NCI-H446 treated with DMSO at 0.1 percent for 48 hours (cell line): ENCODE data around the gene ADGRG3.

Experiments used
- DNase-seq: peaks from one replicate; lab custom pipeline; 2025; lab: John Stamatoyannopoulos, UW

The ADGRG3 gene

DNA sequence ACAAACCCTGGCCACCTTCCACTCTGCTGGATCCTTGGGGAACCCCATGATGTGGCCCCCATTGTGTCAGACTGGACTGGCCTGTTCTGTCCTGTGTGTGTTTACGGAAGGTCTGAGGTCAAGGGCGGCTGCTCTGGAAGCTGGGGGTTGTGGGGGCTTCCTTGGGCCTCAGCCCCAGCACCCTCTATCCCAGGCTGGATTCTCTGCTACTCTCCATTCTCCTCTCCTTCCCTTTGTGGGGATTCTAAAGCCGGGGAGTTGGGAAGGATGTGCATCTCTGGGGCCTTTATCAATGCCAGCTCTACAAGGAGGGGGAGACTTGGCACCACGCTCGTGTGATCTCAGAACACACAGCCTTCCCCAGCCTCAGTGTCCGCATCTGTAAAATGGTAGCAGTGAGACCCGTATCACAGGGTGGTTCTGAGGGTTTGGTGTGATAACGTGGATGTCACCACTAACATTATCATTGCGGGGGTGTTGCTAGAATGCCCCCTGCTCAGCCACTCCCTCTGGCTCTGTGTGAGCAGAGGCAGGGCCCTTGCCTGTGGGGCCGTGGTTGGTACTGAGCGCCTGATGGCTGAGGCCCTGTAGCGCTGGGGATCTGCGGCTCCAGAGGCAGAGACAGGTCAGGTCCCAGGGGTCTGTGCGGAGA is 21.6 kb upstream of the ADGRG3 start:
- no peak for DNase-seq

DNA sequence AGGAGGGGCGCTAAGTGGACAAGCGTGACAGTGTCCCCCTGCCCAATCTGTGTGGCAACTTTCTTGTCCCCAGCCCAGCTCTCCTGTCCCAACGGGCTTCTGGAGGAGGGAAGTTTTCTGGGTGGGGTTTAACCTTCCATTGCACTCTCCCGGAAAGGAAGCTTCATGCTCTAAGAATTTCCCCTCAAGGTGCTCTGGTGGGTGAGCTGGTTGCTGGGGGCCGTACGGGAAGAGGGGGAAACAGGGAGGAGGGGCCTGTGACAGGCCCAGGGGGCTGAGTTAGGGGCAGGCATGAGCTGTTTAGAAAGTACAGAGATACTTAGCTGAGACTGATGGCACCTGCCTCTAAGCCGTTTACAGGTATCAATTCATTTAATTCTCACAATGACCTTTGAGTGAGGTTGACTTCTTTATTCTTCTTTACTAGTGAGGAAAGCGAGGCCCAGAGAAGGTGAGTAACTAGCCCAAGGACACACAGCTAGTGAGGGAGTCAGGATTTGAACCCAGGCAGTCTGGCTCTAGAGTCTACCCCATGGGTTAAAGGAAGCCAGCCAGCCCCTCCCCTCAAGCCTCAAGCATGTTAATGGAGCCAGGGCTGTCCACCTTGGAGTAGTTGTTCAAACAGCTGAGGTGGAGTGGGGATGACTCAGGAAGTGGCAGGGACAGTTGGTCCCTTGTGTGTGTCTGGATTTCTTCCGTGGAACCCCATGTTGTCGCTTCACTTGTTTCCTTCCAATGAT is 20.8 kb upstream of the ADGRG3 start:
- DNase-seq: no peak

DNA sequence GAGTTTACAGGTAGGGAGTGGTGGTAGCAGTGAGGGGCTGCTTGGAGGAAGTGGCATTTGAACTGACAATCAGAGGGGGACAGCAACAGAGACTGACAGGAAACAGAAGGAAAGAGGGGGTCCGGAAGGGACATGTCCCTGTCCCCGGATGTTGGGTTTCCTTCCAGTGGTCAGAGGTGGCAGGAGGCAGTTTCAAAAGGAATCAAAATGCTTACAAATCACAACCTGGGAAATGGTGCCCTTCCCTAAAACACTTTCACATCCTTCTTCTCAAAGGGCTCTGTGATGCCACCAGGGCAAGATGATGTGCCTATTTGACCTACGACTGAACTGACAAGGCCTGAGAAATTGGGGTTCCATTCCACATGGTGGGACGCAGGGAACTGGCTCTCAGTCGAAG is 20.0 kb upstream of the ADGRG3 start:
- no peak for DNase-seq

DNA sequence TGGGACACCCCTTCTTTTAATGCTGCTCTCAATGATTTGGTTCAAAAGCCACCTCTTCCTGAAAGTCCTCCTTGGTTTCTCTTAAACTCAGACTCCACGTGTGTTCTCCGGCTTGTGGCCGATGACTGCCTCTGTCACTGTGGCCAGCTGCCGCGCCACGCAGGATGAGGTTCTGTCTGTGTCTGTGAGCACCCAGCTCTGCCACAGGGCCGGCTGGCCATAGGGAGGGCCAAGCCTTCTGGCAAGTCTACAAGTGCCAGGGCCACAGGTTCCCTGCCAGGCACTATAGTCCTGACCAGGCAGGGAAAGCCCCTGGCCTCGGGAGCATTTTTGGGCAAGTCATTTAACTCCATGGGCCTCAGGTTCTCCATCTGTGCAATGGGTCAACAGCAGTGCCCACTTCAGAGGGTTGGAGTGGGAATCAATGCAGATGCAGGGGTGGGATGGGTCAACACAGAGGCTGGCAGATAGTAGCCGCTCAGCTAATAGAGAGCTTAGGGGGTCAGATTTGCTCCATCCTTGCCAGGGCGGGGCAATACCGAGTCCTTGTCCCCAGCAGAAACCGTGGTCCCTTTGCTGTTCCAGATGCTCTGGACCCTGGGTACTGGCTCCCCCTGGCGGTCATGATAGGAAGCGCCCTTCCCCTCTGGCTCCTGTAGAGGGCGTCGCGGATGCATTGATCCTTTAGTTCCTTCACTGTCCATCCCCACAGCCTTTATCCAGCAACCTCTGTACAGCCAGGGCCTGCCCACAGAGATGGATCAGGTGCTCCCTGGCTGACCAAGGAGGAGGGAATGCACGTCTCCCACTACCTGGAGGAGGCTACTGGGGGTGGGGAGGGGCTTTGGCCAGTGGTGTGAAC is 19.3 kb upstream of the ADGRG3 start:
- no peak for DNase-seq

DNA sequence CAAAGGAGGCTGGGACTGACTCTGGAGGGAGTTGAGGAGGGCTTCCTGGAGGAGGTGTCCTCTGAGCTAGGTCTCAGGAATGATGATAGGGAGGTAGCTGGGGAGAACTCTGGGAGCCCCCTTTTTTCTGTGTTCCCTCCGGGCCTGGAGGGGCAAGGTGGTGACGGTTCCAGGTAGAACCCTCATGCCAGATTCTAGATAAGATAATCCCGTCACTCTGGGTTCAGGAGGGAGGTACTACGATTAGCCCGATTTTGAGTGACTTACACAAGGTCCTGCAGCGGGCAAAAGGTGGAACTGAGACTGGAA is 18.7 kb upstream of the ADGRG3 start:
- no peak for DNase-seq

DNA sequence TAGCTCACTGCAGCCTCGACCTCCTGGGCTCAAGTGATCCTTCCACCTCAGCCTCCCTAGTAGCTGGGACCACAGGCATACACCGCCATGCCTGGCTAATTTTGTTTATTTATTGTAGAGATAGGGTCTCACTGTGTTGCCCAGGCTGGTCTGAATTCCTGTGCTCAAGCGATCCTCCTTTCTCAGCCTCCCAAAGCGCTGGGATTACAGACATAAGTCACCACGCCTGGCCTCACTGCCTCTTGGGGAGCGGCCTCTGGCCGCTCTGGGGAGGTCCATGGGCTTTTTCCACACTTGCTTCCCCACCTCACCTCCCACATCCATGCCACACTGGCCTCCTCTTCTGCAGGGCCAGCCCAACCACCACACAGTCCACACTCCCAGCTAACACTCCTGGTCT is 18.3 kb upstream of the ADGRG3 start:
- DNase-seq: no peak

DNA sequence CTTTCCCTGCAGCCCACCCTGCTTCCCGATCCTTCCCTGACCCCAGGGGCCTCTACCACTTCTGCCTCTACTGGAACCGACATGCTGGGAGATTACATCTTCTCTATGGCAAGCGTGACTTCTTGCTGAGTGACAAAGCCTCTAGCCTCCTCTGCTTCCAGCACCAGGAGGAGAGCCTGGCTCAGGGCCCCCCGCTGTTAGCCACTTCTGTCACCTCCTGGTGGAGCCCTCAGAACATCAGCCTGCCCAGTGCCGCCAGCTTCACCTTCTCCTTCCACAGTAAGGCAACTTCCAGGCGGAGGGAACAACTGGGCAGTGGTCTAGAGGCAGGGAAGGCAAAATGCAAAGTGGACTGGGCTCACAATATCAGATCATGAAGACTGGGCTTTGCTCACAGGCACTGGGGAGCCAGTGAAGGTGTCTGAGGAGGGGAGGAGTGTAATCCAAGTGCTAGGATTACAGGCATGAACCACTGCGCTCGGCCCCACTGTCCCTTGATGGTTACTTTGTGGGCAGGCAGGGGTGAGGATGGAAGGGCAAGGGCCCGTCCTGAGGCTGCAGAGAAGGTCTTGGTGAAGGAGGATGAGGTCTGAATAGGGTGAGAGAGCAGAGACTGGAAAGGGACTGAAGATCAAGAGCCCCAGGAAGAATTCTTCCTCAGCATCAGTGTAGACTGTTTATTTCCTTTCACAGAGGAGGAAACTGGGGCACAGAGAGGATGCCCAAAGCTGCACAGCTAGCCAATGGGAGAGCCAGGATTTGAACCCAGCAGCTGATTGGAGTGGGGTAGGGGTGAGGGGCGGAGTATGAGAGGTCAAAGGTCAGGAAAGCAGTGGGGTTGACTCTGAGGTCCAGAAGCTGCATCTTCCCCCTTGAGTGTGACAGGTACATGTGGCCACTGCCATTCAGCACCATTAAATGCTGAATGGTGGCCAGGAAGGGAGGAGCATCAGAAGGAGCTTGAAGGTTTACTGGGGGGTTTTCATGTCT is 16.5 kb upstream of the ADGRG3 start:
- DNase-seq: no peak

DNA sequence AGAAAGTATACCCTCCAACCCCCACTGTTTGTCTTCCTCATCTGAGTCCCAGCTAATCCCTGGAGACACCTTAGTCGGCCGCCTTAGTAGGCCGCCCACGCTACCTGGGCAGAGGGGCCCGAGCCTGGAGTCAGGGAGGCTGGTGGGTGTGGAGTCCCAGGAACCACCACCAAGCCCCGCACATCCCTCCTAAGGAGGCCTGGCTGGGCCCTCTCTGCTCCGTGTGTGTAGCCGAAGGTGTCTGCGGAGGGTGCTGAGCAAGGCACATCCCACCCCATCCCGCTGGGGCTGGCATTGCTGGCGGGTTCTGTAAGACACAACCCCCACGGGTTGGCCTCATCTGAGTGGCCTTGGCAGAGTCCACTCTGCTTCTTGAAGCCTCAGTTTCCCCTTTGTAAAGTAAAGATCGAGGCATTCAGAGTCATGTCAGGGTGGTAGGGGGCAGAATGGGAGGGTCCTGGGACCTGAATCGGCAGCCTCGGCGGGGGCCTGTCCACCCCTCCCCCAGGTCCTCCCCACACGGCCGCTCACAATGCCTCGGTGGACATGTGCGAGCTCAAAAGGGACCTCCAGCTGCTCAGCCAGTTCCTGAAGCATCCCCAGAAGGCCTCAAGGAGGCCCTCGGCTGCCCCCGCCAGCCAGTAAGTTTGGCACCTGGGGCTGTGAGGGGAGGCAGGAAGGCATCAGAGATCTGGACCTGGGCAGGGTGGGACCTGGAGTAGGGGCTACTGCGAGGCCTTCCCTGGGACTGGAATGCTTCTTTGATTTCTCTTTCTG is 15.2 kb upstream of the ADGRG3 start:
- DNase-seq: no peak

DNA sequence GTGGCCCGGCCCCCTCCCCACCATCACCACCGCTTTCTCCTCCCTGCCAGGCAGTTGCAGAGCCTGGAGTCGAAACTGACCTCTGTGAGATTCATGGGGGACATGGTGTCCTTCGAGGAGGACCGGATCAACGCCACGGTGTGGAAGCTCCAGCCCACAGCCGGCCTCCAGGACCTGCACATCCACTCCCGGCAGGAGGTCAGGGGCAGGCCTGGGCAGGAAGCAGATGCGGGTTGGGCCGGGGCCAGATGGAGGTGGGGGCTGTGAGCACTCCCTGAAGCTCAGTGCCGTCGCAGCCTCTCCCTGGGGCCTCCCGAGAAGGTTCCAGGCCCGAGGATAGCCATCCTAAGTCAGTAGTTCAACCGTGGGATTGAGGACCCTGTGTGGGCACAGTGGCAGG is 14.2 kb upstream of the ADGRG3 start:
- no peak for DNase-seq

DNA sequence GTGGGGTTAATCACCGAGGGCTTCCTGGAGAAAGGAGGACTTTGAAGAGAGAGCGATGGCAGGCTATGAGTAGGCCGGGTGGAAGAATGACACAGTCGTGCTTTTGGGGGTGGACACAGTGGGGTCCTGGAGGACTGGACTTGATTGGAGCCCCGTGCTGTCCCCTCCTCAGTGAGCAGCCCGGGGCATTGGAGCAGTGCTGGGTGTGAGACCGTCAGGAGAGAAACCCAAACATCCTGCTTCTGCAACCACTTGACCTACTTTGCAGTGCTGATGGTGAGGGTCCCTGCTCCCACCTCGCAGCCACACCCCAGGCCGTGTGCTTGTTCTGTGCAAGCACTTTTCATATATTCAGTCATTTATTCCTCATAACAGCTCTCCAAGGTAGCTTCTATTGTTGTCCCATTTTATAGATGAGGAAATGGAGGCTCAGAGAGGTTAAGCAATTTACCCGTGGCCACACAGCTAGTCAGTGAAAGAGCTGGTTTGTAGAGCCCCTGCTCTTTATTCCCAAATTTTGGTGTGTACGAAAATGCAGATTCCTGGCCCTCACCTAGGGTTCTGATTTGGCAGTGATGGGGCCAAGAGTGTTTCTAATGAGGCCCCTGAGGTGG is 11.7 kb upstream of the ADGRG3 start:
- DNase-seq: no peak

DNA sequence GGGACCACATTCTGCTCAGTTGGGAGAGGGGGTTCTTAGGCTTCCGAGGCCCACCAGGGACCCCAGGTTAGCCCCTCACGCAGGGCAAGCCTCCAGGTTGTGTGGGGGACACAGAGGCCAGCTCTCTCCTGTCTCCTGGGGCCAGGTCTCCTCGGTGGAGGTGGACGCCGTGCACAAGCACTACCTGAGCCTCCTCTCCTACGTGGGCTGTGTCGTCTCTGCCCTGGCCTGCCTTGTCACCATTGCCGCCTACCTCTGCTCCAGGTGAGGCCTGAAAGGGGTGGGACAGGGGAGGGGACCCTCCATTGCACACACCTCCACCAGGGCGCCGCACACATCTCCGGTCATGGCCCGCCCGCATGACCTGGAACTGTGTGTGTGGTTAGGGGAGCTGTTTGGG is 10.9 kb upstream of the ADGRG3 start:
- no peak for DNase-seq

DNA sequence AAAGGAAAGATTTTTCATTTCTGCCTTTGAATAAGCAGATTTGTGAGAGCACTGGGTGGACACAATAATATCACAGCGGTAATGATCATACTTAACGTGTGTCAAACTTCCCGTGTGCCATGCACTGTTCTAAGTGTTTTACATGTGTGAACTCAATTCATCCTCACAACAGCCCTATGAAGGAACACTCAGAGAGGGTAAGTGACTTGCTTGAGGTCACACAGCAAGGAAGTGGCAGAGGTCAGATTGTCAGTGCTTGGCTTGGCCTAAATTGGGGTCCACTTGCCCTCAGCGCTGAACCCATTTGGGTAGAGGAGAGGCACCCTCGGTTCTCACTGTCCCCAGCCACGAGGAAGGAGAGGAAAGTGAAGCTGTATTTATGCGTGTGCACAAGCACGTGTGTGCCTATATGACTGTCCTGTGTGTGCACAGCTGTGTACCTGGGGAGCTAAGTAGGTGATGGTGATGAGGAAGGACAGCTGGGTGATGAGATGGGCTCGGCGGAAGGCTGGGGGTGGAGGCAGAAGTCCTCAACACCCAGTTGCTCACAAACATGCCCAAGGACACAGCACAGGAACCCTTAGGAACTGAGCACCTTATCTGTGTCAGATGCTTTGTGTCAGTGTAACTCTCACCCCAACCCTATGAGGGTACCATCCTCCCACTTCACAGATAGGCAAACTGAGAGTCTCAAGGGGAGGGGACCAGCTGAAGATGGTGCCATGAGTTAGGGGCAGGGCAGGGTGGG is 9.8 kb upstream of the ADGRG3 start:
- no peak for DNase-seq

DNA sequence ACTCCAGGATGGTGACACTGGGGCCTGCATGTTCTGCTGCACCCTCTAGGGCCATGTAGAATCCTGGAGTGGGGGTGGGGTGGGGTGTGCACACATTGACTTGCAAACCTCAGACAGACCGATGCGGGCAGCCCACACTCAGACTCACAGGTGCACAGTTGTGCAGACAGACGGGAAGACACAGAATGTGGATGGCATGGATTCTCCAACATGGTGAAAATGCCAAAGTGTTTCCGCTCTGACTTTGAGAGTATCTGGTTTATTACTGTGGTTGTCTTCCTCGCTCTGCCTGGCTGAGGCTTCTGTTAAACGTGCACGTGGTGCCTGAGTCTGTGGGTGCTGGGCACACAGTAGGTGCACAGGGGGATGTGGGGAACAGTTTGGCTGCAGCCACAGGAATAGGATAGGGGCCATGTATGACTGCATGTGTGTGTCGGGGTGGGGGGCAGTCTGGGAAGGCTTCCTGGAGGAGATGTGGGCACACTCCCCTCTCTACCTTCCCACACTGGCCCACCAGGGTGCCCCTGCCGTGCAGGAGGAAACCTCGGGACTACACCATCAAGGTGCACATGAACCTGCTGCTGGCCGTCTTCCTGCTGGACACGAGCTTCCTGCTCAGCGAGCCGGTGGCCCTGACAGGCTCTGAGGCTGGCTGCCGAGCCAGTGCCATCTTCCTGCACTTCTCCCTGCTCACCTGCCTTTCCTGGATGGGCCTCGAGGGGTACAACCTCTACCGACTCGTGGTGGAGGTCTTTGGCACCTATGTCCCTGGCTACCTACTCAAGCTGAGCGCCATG is 9.0 kb upstream of the ADGRG3 start:
- no peak for DNase-seq

DNA sequence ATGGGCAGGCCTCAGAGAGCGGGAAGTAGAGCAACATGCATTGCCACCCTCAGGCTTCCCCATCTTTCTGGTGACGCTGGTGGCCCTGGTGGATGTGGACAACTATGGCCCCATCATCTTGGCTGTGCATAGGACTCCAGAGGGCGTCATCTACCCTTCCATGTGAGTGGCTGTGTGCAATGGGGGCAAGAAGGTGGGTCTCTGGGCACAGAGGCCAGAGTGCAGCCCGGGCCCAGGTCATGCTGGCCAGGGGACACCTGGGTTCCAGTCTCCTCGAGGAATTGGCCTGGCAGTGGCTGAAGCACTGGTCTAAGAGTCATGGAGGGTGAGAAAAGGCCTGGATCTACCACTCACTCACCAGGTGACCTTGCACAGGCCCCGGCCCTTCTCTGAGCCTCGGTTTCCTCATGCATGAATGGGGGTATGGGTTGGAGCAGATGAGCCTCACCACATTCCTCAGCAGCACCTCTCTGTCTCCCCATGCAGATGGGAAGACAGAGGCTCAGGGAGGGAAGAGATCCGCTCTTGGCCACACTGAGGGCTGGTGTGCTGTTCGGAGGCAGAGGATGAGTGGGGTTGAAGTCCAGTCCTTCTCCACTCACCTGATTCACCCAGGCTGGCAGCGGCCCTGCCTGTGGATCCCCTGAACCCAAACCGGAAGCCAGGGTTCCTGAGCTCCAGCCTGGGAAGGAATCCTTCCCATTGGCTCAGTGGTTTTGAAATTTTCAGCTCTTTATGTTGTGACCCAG is 7.2 kb upstream of the ADGRG3 start:
- DNase-seq: no peak

DNA sequence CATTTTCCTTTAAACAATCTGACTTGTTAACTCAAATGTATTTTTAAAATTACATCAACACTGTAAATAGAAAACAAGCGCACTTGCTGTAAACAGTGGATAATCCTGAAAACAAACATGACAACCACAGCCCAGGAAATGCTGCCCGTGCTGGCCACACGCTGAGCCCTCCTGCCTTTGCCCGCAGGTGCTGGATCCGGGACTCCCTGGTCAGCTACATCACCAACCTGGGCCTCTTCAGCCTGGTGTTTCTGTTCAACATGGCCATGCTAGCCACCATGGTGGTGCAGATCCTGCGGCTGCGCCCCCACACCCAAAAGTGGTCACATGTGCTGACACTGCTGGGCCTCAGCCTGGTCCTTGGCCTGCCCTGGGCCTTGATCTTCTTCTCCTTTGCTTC is 6.6 kb upstream of the ADGRG3 start:
- no peak for DNase-seq

DNA sequence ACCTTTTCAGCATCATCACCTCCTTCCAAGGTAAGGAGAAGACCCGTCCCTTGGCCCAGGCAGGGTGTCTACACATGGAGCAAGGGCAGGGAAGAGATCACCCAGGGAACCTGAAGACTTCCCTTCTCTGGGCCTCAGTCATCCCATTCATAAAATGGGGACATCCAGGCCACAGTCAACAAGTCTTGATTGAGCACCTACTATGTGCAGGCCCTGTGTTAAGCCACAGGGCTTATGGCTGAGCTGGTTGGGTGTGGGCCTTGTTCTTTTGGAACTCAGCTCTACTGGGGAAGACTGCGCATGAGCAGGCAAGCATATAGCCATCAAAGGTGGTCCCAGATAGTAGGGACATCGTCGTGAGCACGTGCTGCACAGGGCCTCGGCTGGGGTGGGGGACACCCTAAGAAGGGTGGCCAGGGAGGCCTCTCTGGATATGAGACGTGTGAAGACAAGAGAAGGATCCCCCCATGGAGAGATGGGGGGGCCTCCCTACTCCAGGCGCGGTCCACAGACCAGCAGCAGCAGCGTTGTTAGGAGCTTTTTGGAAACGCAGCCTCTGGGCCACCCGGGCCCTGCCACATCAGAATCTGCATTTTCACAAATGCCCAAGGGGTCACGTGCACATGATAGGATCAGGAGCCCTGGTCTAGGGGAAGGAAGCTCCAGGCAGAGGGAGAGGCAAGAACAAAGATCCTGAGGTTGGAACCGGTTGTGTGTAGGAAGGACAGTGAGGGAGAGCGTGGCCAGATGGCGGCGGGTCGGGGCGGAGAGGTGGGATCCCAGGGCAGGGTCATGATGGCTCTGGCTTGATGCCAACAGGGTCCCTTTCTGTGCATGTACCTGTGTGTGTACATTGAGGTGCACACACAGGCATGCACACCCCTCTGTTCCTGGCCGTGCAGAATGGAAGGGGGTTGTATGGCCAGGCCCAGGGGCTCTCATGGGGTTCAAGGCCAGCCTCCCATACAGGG is 5.9 kb upstream of the ADGRG3 start:
- DNase-seq: no peak

DNA sequence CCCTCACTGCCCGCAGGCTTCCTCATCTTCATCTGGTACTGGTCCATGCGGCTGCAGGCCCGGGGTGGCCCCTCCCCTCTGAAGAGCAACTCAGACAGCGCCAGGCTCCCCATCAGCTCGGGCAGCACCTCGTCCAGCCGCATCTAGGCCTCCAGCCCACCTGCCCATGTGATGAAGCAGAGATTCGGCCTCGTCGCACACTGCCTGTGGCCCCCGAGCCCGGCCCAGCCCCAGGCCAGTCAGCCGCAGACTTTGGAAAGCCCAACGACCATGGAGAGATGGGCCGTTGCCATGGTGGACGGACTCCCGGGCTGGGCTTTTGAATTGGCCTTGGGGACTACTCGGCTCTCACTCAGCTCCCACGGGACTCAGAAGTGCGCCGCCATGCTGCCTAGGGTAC is 4.7 kb upstream of the ADGRG3 start:
- DNase-seq: no peak
